ENCODE results near the gene RBPMS2. TPM values are rescaled to one million over a fixed set of nuclear protein-coding genes. Genes with fewer than 3 reads are reported as not detected.

RBPMS2 gene
- total RNA-seq, 2 experiments from 2014 or later = not detected

DNA sequence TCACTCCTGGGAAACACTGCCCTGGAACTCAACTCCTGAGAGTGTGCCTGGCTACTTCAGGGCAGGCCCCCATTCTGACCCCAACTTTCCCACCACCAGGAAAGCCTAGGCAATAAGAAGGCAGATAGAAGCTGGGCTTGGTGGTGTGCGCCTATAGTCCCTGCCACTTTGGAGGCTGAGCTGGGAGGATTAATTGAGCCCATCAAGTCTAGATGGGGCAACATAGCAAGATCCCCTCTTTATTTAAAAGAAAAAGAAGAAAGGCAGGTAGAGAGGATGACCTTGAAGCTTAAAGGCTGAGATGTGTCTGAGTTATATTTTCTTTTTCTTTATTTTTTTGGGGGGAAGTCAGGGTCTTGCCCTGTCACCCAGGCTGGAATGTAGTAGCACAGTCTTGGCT is 4.2 kb upstream of the RBPMS2 start:
- Histone ChIP-seq H3K4me1 (ENCODE audit: insufficient read depth, low read length) (peaks cover 10% of the 10 kb centered on the region), H3K9me3 (ENCODE audit: control insufficient read depth in 1 of 2, insufficient read depth in 1 of 2, low read length in 2 of 2) (no peaks in the 10 kb centered on the region), H3K27ac (ENCODE audit: low read depth in 1 of 2, low read length in 2 of 2) (no peak overlapping the region), H3K4me3 (ENCODE audit: low read length) (no peak overlapping the region), H3K27me3 (ENCODE audit: control insufficient read depth in 1 of 2, insufficient read depth in 2 of 2, low read length in 2 of 2) (peaks cover 7 to 9% of the 10 kb centered on the region in 2 experiments), H3K36me3 (ENCODE audit: insufficient read depth, low read length) (no peaks in the 10 kb centered on the region)
- intact Hi-C loops (cut with DNase I, micrococcal nuclease) = no loop called here
- no peak for ATAC-seq (ENCODE audit: poor library complexity)
- ChIA-PET POLR2A (no interaction called here), CTCF (no interaction called here)
- TF ChIP-seq, protein P1, sequence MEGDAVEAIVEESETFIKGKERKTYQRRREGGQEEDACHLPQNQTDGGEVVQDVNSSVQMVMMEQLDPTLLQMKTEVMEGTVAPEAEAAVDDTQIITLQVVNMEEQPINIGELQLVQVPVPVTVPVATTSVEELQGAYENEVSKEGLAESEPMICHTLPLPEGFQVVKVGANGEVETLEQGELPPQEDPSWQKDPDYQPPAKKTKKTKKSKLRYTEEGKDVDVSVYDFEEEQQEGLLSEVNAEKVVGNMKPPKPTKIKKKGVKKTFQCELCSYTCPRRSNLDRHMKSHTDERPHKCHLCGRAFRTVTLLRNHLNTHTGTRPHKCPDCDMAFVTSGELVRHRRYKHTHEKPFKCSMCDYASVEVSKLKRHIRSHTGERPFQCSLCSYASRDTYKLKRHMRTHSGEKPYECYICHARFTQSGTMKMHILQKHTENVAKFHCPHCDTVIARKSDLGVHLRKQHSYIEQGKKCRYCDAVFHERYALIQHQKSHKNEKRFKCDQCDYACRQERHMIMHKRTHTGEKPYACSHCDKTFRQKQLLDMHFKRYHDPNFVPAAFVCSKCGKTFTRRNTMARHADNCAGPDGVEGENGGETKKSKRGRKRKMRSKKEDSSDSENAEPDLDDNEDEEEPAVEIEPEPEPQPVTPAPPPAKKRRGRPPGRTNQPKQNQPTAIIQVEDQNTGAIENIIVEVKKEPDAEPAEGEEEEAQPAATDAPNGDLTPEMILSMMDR (IDR thresholded peaks at IDR 0.05) = no peak
- Mint-ChIP-seq H3K36me3 (ENCODE audit: low read depth) (no peaks in the 10 kb centered on the region), H3K27ac (no peak overlapping the region), H3K4me1 (ENCODE audit: low read depth) (no peaks in the 10 kb centered on the region), H3K9me3 (no peaks in the 10 kb centered on the region), H3K27me3 (peaks cover 46% of the 10 kb centered on the region), H3K4me3 (no peak overlapping the region)
- DNase-seq = no peak

- Mint-ChIP-seq H3K9me3 (no peaks in the 10 kb centered on the region), H3K27ac (no peak overlapping the region), H3K4me1 (ENCODE audit: low read depth) (no peaks in the 10 kb centered on the region), H3K4me3 (no peak overlapping the region), H3K27me3 (peaks cover 52% of the 10 kb centered on the region), H3K36me3 (ENCODE audit: low read depth) (no peaks in the 10 kb centered on the region)
- no peaks in the 10 kb centered on the region for H3K36me3 ChIP-seq (ENCODE audit: insufficient read depth, low read length)
- CTCF ChIA-PET = no interaction called here
- POLR2A ChIA-PET = no interaction called here
- DNase-seq = no peak
- H3K4me1 ChIP-seq (ENCODE audit: insufficient read depth, low read length) = peaks cover 15% of the 10 kb centered on the region
- no peak overlapping the region for H3K27ac ChIP-seq (ENCODE audit: low read depth in 1 of 2, low read length in 2 of 2)
- peaks cover 12 to 14% of the 10 kb centered on the region in 2 experiments for H3K27me3 ChIP-seq (ENCODE audit: control insufficient read depth in 1 of 2, insufficient read depth in 2 of 2, low read length in 2 of 2)
- H3K9me3 ChIP-seq (ENCODE audit: control insufficient read depth in 1 of 2, insufficient read depth in 1 of 2, low read length in 2 of 2) = peaks cover 0 to 4% of the 10 kb centered on the region in 2 experiments
- TF ChIP-seq, protein P1 (IDR thresholded peaks at IDR 0.05) = no peak
- H3K4me3 ChIP-seq (ENCODE audit: low read length) = no peak overlapping the region
- no peak for ATAC-seq (ENCODE audit: poor library complexity)
- intact Hi-C loops (cut with DNase I, micrococcal nuclease) = no loop called here
Observed at GRCh38 chr15:64779024-64779423, 3.6 kb upstream of the RBPMS2 start.

DNA sequence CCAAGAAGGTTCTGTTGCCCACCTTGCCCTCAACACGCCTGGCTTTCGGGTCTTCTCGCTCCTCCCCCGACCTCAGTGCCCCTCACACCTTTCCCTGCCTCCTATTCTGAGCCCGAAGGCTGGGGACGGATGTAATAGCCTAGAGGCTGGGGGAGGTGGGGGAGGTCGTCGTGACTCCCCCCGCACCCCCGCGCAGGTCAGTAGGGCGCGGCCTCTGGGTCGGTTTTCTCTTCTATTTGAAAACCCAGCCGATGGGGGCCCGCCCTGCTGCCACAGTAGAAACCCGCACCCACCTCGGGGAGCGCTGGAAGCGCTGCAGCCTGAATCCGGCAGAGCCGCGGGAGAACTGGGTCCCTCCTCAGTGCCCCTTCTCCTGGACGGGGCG is 1.0 kb upstream of the RBPMS2 start:
- peaks cover 66% of the 10 kb centered on the region for H3K27me3 Mint-ChIP-seq
- no peaks in the 10 kb centered on the region for H3K4me1 Mint-ChIP-seq (ENCODE audit: low read depth)
- CTCF ChIA-PET = no interaction called here
- H3K27ac Mint-ChIP-seq = no peak overlapping the region
- H3K36me3 Mint-ChIP-seq (ENCODE audit: low read depth) = no peaks in the 10 kb centered on the region
- TF ChIP-seq, protein P1 (IDR thresholded peaks at IDR 0.05) = no peak
- no peak overlapping the region for H3K27ac ChIP-seq (ENCODE audit: low read depth in 1 of 2, low read length in 2 of 2)
- POLR2A ChIA-PET = no interaction called here
- H3K36me3 ChIP-seq (ENCODE audit: insufficient read depth, low read length) = no peaks in the 10 kb centered on the region
- peaks cover 8% of the 10 kb centered on the region for H3K4me1 ChIP-seq (ENCODE audit: insufficient read depth, low read length)
- intact Hi-C loops (cut with DNase I, micrococcal nuclease) = no loop called here
- no peak overlapping the region for H3K4me3 Mint-ChIP-seq
- peaks cover 0 to 8% of the 10 kb centered on the region in 2 experiments for H3K9me3 ChIP-seq (ENCODE audit: control insufficient read depth in 1 of 2, insufficient read depth in 1 of 2, low read length in 2 of 2)
- no peak for ATAC-seq (ENCODE audit: poor library complexity)
- no peak for DNase-seq
- no peak overlapping the region for H3K4me3 ChIP-seq (ENCODE audit: low read length)
- no peaks in the 10 kb centered on the region for H3K9me3 Mint-ChIP-seq
- H3K27me3 ChIP-seq (ENCODE audit: control insufficient read depth in 1 of 2, insufficient read depth in 2 of 2, low read length in 2 of 2) = peaks cover 26 to 28% of the 10 kb centered on the region in 2 experiments
